ENCODE measurements around the gene RNF125. TPM values are rescaled to one million over a fixed set of nuclear protein-coding genes. Genes with fewer than 3 reads are reported as not detected.
"Not testable (repeated sequence)": the region's sequence is repeated elsewhere in the genome, so short reads cannot be mapped to it uniquely, and the experiment has no call there.

Gene RNF125
- total RNA-seq, 1 donor from 2014 or later = 1.3 TPM

DNA sequence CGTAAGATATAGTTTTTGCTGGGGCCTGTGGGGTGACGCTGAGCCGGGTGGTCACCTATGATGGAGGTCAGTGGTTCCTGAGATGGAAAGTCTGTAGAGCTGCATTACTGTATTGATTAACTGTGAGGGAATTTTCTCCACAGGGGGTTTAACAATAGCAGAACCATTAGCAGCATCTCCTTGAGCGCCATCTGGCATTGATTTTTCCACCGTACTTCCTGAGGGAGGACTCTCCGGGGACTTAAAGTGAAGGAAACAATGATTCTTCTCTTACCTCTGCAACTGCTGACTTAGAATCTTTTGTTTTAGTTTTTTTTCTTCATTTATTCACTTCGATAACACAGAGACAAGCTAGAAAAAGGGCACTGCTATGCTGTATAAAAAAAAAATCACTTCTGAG is 22.6 kb upstream of the RNF125 start:
- Histone ChIP-seq H3K27me3 (ENCODE audit: control insufficient read depth, insufficient read depth, low read length) (no peaks in the 10 kb centered on the region), H3K4me3 (ENCODE audit: low read depth, low read length) (no peak overlapping the region), H3K36me3 (ENCODE audit: control insufficient read depth, insufficient read depth, low read length) (no peaks in the 10 kb centered on the region)
- DNase-seq (ENCODE audit: low read depth) = no peak
- FAIRE-seq = no peak
- TF ChIP-seq, protein P1, sequence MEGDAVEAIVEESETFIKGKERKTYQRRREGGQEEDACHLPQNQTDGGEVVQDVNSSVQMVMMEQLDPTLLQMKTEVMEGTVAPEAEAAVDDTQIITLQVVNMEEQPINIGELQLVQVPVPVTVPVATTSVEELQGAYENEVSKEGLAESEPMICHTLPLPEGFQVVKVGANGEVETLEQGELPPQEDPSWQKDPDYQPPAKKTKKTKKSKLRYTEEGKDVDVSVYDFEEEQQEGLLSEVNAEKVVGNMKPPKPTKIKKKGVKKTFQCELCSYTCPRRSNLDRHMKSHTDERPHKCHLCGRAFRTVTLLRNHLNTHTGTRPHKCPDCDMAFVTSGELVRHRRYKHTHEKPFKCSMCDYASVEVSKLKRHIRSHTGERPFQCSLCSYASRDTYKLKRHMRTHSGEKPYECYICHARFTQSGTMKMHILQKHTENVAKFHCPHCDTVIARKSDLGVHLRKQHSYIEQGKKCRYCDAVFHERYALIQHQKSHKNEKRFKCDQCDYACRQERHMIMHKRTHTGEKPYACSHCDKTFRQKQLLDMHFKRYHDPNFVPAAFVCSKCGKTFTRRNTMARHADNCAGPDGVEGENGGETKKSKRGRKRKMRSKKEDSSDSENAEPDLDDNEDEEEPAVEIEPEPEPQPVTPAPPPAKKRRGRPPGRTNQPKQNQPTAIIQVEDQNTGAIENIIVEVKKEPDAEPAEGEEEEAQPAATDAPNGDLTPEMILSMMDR (IDR thresholded peaks at IDR 0.05; ENCODE audit: insufficient read depth, low read length, severe bottlenecking) = no peak

DNA sequence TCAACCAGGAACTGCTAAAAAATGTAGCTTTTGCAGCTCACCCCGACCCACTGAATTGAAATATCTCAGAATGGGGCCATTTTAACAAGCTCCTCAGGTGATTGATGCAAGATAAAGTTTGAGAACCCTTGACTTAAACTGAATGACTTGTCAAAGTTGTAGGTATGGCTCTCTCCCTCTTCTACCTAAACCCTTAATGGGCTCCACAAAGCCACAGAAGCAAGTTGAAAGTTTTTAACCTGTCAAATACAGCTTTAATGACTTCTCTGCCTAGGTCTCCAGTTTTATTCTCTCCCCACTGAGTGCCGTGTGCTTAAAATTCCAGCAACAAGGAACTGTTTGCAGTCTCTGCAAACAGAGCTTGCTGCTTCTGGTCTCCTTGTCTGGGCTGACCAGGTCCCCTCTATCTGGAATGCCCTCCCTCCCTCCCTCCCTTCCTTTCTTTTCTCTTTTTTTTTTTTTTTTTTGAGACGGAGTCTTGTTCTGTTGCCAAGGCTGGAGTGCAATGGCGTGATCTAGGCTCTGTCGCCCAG is 19.7 kb upstream of the RNF125 start:
- no peaks in the 10 kb centered on the region for H3K36me3 ChIP-seq (ENCODE audit: control insufficient read depth, insufficient read depth, low read length)
- FAIRE-seq = no peak
- H3K27me3 ChIP-seq (ENCODE audit: control insufficient read depth, insufficient read depth, low read length) = no peaks in the 10 kb centered on the region
- TF ChIP-seq, protein P1 (IDR thresholded peaks at IDR 0.05; ENCODE audit: insufficient read depth, low read length, severe bottlenecking) = no peak
- no peak overlapping the region for H3K4me3 ChIP-seq (ENCODE audit: low read depth, low read length)
- no peak for DNase-seq (ENCODE audit: low read depth)

DNA sequence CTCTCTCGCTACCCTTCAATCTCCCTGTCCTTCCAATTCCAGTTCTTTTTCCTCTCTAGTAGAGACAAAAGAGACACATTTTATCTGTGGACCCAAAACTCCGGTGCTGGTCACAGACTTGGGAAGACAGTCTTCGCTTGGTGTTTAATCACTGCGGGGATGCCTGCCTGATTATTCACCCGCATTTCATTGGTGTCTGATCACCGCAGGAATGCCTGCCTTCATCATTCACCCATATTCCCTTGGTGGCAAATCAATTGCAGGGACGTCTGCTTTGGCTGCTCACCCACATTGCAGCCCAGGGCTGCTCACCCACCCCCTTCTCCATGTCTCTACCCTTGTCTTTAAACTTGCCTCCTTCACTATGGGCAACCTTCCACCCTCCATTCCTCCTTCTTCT is 17.5 kb upstream of the RNF125 start:
- not testable (repeated sequence) for FAIRE-seq; H3K4me3 ChIP-seq (ENCODE audit: low read depth, low read length); H3K27me3 ChIP-seq (ENCODE audit: control insufficient read depth, insufficient read depth, low read length); H3K36me3 ChIP-seq (ENCODE audit: control insufficient read depth, insufficient read depth, low read length); DNase-seq (ENCODE audit: low read depth)

DNA sequence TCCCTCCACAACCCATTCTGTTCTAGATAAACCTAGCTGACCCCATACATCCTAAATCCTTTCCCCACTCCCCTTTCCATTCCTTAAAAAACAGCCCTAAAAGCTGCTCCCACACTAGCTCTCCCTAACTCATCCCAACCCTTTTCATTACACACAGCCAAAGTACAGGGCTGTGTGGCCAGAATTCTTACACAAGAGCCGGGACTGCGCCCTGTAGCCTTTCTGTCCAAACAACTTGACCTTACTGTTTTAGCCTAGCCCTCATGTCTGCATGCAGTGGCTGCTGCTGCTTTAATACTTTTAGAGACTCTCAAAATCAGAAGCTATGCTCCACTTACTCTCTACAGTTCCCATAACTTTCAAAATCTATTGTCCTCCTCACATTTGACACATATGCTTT is 14.8 kb upstream of the RNF125 start:
- DNase-seq (ENCODE audit: low read depth); H3K27me3 ChIP-seq (ENCODE audit: control insufficient read depth, insufficient read depth, low read length); FAIRE-seq; H3K36me3 ChIP-seq (ENCODE audit: control insufficient read depth, insufficient read depth, low read length); H3K4me3 ChIP-seq (ENCODE audit: low read depth, low read length): not testable (repeated sequence)

DNA sequence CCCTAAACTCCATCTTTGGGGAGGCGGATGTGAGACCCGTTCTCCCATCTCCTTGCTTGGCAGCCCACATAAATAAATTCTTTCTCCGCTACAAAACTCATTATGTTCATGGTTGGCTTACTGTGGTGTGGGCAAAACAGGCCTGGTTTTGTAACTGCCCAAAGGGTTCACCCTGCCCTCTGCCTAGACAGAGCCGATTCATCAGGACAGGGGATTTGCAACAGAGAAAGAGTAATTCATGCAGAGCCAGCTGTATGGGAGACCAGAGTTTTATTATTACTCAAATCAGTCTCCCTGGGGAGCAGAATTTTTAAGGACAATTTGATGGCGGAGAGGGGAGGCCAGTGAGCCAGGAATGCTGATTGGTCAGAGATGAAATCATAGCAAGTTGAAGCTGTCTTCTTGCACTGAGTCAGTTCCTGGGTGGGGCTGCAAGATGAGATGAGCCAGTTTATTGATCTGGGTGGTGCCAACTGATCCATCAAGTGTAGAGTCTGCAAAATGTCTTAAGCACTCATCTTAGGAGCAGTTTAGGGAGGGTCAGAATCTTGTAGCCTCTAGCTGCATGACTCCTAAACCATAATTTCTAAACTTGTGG is 8.4 kb upstream of the RNF125 start:
- TF ChIP-seq, protein P1 (IDR thresholded peaks at IDR 0.05; ENCODE audit: insufficient read depth, low read length, severe bottlenecking) = no peak
- Histone ChIP-seq H3K4me3 (ENCODE audit: low read depth, low read length) (no peak overlapping the region), H3K36me3 (ENCODE audit: control insufficient read depth, insufficient read depth, low read length) (no peaks in the 10 kb centered on the region), H3K27me3 (ENCODE audit: control insufficient read depth, insufficient read depth, low read length) (no peaks in the 10 kb centered on the region)
- no peak for FAIRE-seq
- DNase-seq (ENCODE audit: low read depth) = peak; percentile 31

DNA sequence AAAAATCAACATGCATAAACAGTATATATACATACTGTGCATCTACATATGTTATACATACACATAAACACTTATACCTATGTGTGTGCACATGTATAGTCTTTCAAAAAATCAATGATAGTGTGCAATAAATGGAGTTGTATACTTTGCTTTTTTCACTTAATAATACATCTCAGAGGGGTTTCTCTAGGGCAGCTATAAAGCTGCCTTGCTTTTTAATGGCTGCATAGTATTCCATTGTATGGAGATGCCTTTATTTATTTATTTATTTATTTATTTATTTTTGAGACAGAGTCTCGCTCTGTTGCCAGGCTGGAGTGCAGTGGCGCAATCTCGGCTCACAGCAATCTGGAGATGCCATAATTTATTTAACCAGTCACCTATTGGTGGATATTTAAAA is 7.4 kb upstream of the RNF125 start:
- no peaks in the 10 kb centered on the region for H3K36me3 ChIP-seq (ENCODE audit: control insufficient read depth, insufficient read depth, low read length)
- TF ChIP-seq, protein P1 (IDR thresholded peaks at IDR 0.05; ENCODE audit: insufficient read depth, low read length, severe bottlenecking) = no peak
- FAIRE-seq = no peak
- DNase-seq (ENCODE audit: low read depth) = no peak
- H3K27me3 ChIP-seq (ENCODE audit: control insufficient read depth, insufficient read depth, low read length) = no peaks in the 10 kb centered on the region
- no peak overlapping the region for H3K4me3 ChIP-seq (ENCODE audit: low read depth, low read length)

Data from bronchial epithelial cell (primary cell).